Breast epithelium (tissue), 3 donors: ENCODE data around the gene TOB1.

Experiments used
- CTCF ChIP-seq, 3 donors: fragments of 450-650 bp; IDR thresholded peaks; one replicate each; pipeline ENCODE4 v1.5.1; 2016 to 2017; ENCODE audit warnings: antibody characterized with exemption in 3 of 3, mild to moderate bottlenecking in 3 of 3, moderate library complexity in 3 of 3
- POLR2A ChIP-seq: fragments of 450-650 bp; IDR thresholded peaks from one replicate; pipeline ENCODE4 v1.6.1; 2016; ENCODE audit warnings: antibody characterized with exemption, mild to moderate bottlenecking, moderate library complexity

- TF ChIP-seq POLR2A (no peak), CTCF (IDR thresholded peaks at IDR 0.05) (no peak)
Measured at GRCh38 chr17:50882851-50883250, 16.7 kb upstream of the TOB1 start.
